HG03521 (cell line): Measurements from ENCODE around the gene SLC1A7.
"Not testable (repeated sequence)": the region's sequence is repeated elsewhere in the genome, so short reads cannot be mapped to it uniquely, and the experiment has no call there.

Experiments used
- ATAC-seq: cut with Tn5 transposase; IDR thresholded peaks from one replicate; pipeline ENCODE4 v1.9.1; 2021; ENCODE audit warnings: mild to moderate bottlenecking, moderate library complexity; ENCODE audit not compliant: unreplicated experiment

Gene SLC1A7

DNA sequence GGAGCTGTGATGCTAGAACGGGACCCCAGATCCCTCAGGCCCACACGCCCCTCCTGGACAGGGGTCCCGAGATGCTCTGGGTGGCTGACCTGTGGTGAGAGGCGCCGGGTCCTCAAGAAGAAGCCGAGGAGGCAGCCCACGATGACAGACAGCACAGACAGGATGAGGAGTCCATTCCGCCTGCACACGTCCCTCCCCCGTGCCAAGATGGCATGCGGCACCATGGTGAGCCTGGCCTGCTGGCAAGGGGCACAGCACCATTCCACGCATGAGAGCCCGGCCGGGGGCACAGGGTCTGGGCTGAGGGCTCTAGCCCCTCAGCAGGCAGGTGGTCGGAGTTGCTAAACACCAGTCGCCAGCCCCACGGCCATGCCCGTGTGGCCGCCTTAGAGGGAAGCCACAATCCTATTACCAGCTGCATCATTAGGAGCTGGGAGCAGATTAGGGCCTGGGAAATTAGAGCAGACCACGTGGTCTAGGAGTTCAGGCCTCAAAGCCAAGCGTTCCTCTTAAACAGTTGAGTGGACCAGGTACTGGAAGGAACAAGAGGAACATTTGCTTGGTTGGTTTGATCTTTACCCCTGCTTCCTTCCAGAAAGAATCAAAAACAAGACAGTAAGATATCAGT lies at the start of gene SLC1A7:
Gene SLC1A7 (minus strand): TSS at position 413 of the 628 bp plus-strand sequence. CDS start 189 bp downstream, at position 224.
- no peak for ATAC-seq

GRCh38 chr1:53190210-53190611 lies 47.8 kb upstream of the SLC1A7 start:
- ATAC-seq = no peak

- no peak for ATAC-seq
These were observed 46.6 kb upstream of the SLC1A7 start for GRCh38 chr1:53189061-53189460.

GRCh38 chr1:53188099-53188498 lies 45.7 kb upstream of the SLC1A7 start:
- ATAC-seq = no peak

DNA sequence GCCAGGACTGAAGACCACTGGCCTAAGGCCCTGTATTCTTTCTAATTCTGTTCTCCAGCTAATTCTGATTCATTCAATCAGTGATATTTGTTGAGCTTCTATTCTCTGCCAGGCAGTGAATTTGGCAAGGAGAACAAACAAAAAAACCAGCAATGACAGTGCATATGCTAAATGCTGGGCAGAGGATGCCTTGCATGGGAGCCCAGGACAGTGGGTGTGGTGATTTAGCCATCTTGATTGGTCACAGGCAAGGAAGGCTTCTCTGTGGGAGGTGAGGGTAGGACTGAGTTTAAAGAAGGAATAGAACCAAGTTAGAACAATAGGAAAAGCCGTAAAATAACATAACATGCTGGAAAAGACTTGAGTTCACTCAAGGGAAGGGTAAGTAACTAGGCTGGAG lies 45.0 kb upstream of the SLC1A7 start:
- ATAC-seq = no peak

DNA sequence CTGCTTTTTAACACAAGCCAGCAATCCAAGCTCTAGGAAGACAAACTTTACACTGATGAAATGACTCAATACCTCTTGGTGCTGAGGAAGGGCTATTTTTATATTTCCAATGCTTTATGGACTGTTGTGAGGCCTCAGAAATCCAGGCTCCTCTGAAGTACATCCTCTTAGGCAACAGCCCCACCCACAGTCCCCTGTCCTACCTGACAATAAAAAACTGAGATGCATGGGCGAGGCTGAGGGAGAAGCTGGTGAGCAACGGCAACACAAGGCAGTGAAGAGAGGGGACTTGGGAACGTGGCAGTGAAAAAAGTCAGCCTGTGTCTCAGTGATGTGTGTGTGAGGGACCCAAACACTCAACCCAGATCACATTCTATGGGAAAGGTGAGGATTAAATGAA lies 44.1 kb upstream of the SLC1A7 start:
- ATAC-seq = no peak

DNA sequence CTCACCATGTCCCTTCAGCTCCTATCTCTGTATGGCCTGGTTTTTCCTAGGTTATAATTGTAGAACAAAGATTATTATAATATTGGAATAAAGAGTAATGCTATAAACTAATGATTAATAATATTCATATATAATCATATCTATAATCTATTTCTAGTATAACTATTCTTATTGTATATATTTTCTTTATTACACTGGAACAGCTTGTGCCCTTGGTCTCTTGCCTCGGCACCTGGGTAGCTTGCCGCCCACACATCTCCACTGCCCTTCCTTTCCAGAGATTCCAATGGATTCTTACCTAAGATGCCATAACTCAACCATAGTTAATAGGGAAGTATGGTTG lies 43.5 kb upstream of the SLC1A7 start:
- ATAC-seq = not testable (repeated sequence)

DNA sequence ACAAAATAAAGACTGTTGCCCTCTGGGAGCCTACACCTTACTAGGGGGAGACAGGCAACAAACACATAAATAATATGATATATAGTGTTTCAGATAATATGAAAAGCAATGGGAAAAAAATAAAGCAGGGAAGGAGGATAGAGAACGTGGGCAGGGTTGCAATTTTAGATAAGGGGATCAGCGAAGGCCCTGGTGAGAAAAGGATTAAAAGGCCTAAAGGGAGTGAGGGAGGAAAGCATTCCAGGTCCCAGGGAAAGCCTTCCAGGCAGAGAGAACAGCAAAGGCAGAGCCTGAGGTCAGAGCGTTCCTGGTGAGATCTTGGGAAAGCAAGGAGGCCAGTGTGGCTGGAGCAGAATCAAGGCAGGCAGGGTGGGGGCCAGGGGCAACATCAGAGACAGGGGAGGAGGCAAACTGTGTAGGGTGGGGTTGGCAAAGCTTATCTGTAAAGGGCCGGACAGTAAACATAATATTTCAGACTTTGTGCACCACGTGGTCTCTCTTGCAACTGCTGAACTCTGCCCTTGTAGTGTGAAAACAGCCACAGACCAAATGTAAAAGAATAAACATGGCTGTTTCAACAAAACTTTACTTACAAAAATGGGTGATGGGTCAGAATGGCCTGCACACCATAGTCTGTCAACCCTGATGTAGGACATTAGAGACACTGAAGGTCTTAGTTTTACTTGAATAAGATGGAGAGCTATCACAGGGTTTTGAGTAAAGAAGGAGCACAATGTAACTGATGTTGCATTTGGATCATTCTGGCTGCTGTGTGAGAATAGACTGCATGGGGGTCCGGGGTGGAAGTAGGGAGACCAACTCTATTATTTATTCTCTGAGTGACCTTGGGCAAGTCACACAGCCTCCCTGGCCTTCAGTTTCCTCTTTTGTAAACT lies 40.9 kb upstream of the SLC1A7 start:
- ATAC-seq = no peak

DNA sequence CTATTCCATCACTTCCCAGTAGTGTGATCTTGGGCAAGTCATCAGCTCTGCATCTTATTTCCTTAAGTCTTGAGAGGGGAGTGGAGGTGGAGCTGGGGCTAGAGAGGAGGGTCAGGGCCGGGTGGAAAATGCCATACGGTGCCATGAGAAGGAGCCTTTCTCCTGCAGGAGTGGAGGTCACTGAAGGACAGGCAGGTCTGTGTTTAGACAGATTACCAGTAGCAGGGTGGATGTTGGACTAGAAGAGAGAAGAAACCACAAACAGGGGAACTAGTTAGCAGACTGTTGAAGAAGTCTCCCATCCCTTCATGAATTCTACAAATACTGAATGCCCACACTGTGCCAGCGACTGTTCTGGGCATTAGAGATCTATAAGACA lies 40.3 kb upstream of the SLC1A7 start:
- ATAC-seq = no peak

DNA sequence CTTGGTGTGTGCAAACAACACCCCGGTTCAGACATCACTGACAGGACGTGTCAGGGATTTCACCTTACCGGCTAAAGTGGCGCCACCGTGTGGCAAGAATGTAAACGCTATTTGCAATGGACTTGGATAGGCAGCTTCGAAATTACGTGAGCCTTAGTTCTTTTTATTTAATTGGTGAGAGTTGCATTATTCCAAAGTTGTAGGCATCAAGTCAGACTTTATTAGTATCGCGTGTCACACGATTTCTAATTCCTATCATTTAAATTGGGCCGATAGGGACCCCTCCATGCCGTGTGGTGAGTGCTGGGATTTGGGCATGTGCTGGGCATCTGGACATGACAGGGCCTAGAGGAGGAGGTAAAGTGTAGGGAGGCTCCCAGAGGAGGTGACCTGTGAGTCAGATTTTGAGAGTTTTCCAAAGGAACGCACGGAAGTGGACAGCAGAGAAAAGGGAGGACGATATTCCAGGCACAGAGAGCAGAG lies 39.7 kb upstream of the SLC1A7 start:
- no peak for ATAC-seq

DNA sequence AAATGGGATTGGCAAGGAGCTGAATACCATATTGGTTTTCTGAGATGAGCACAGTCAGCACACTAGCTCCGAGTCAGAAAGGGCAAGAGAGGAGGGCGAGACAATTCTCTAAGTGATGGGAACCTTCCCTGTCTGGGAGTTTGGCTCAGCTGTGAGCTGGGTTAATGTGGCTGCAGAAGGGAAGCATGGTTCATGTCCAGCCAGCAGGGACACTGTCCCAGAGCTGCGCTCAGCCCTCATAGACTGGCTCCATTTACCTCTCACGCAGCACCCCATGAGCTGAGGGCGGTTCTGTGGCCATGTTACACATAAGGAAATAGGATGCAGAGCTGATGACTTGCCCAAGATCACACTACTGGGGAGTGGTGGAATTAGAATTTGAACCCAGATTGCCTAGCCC lies 38.5 kb upstream of the SLC1A7 start:
- no peak for ATAC-seq

- no peak for ATAC-seq
These were observed 37.8 kb upstream of the SLC1A7 start for GRCh38 chr1:53180226-53180625.

DNA sequence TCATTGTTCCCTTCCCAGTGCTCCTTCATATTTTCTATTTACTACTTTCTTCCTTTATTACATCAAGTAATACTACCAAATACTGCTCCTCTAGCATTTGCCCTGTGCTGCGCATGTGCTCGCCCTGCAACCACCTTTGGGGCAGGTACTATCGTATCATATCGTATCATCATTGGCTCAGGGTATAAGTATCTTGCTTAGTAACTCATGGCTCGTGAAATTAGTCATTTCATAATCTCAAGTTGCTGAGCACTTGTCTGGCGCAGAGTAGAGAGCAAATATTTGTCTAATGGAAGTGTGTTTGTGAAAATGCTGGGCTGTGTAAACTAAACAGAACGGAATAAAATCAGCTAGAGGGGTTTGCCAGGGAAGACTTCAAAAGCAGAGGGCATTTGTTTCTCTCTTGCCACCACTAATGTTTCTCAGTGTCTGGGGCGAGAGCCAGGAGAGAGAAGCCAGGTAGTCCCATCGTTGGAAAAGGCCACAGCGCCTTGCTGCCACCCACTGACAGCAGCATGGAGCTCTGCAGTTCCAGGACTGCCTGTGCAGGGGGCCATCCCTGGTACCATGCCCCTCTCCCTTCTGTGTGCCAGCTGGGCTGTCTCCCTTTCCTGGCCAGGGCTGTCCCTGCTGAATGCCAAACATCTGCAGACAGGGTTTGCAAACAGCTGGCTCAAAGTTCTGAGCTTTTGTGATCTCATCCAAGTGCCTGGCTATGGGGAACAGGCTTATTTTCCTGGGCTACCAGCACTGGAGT lies 34.2 kb upstream of the SLC1A7 start:
- no peak for ATAC-seq

- no peak for ATAC-seq
These were observed 32.8 kb upstream of the SLC1A7 start for GRCh38 chr1:53174971-53175913.

- ATAC-seq = no peak
These were observed 30.1 kb upstream of the SLC1A7 start for GRCh38 chr1:53172426-53173128.

DNA sequence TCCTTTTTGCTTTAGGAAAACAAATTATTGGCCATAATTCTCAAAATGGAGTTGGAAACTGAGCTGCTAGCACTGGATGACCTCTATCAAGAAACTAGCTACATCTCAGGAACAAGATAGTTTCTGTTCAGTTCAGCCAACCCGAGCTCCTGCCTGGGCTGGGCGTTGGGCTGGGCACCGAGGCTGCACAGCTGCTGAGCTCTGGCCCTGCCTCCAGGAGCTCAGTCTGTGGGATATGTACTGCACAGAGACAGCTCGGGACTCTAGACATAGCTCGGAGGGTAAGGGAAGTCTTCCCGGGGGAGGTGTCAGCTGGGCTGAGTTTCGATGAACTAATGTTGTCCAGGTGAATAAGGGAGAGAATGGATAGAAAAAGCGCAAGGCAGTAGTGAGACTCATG lies 24.5 kb upstream of the SLC1A7 start:
- no peak for ATAC-seq

DNA sequence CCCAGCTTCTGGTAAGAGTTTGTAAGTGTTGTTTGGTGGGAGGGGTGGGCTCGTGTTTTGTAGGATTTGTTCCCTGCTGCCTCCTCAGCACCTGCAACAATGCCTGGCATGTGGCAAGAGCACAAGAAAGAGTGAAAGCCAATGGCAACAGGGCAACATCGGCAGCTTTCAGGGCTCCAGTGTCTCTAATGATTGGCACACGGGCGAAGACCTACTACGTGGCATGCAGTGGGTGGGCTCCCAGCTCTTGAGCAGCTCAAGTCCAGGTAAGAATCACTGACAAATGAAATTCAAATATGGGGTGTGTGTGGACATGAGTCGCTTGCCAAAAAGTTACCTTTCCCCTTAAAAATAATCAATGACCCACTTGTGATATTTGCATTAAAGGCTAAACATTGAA lies 23.9 kb upstream of the SLC1A7 start:
- no peak for ATAC-seq

DNA sequence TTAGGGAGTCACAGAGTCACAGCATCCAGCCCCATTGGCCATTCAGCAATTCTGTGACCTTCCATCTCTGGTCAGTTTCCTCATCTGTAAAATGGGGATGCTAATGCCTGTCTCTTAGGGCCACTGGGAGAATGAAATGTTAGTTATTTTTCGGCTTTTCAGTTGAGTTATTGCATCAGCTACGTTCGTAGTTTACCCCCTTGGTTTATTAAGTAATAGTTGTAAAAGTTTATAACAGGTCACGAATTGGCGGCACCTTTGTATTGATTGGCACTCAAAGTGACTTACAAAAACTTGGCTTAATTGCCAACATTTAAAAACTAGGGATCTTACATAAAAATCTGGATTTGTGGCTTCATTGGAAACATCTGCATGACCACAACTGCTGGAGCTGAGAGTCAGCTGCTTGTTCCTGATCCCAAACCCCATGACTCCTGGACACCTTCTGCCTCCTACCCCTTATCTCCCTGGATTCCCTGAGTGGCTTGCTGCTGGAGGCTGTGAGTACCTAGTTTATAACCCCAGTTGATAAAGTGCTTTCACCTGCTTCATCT lies 23.0 kb upstream of the SLC1A7 start:
- no peak for ATAC-seq

- ATAC-seq = no peak
These were observed 20.9 kb upstream of the SLC1A7 start for GRCh38 chr1:53163291-53163768.
